ENCODE results near the gene COL18A1. TPM values are rescaled to one million over a fixed set of nuclear protein-coding genes. Genes with fewer than 3 reads are reported as not detected.
A peak's percentile ranks its signal among the peaks of the same experiment; 100 is the strongest.

Gene COL18A1
- total RNA-seq, 6 experiments from 2014 or later: 39.8 to 93.5 (median 86.8) TPM

DNA sequence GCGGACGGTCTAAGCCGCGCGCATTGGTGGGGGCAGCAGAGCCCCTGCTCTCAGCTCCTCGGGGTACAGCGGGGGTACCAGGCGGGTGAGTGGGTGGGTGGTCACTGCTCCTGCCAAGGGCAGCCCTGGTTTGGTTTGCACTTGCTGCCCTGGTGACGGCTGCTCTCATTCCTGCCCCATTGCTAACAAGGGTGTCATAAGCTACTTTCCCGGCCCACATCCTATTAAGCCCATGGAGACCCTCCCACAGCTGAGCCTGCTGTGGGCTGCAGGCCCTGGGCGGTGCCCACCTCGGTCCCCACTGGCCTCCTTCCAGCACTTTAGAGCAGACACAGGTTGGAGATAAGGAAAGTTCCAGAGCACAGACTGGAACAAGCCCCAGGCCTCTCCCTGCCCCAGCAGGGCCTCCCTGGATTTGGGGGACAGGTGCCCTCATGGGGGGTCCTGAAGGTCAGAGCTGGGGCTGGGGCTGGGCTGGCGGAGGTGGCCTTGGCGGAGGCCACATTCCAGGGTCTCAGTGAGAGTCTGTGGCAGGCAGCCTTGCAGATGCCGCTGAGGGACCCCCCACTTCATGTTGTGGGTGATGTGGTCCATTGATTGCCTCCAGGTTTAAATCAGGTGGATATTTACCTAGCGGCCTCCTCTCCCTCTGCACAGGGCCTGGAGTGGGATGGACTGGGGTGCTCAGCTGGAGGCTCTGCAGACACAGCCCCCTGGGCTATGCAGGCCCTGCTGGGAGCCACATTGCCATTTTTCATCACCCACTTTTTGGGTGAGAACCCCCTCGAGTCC, 27.0 kb downstream of the COL18A1 start:
- no peaks in the 10 kb centered on the region for H3K9me3 Mint-ChIP-seq
- H3K27ac Mint-ChIP-seq: no peak overlapping the region; the same call in 1 of the 2 replicates
- H3K36me3 Mint-ChIP-seq (ENCODE audit: low read depth): no peaks in the 10 kb centered on the region; the same call in 1 of the 2 replicates
- DNase-seq: no peak
- peaks cover 2% of the 10 kb centered on the region; the same call in 1 of the 2 replicates for H3K27me3 Mint-ChIP-seq (ENCODE audit: insufficient read depth)
- no peak overlapping the region for H3K4me3 Mint-ChIP-seq
- TF ChIP-seq, protein P1, sequence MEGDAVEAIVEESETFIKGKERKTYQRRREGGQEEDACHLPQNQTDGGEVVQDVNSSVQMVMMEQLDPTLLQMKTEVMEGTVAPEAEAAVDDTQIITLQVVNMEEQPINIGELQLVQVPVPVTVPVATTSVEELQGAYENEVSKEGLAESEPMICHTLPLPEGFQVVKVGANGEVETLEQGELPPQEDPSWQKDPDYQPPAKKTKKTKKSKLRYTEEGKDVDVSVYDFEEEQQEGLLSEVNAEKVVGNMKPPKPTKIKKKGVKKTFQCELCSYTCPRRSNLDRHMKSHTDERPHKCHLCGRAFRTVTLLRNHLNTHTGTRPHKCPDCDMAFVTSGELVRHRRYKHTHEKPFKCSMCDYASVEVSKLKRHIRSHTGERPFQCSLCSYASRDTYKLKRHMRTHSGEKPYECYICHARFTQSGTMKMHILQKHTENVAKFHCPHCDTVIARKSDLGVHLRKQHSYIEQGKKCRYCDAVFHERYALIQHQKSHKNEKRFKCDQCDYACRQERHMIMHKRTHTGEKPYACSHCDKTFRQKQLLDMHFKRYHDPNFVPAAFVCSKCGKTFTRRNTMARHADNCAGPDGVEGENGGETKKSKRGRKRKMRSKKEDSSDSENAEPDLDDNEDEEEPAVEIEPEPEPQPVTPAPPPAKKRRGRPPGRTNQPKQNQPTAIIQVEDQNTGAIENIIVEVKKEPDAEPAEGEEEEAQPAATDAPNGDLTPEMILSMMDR (IDR thresholded peaks at IDR 0.05): no peak
- H3K4me1 Mint-ChIP-seq (ENCODE audit: low read depth): peaks cover 48% of the 10 kb centered on the region

DNA sequence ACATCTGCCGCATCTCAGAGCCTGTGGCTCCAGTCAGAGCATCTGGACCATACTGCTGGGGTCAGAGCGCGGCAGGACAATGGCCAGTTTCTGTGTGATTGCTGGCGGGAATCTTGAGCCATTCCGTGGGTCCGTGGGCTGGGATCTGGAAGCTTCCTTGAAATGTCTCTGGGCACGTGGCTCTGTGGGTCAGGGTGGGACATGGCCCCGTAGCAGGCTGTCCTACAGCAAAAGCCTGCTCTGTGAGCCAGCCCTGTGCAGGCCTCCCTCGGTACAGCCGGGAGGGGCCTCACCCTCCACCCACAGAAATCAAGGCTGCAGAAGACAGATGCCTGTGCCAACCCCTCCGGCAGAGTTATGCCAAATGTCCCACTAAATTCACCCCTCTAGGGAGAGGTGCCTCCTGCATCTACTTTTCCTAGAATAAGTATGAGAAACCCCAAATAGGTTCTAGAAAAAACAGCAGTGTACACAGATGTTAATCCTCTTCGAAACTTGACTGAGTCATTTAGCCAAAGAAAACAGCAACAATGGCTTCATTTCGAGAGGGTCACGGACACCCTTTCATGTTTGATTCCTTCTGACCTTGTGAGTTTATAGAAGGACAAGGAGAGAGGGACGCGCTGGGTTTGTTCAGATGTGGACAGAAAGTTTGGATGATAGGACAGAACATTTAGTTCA, 27.8 kb downstream of the COL18A1 start:
- H3K27me3 Mint-ChIP-seq (ENCODE audit: insufficient read depth): peaks cover 2% of the 10 kb centered on the region; the same call in 1 of the 2 replicates
- peak overlapping the region; percentile 52 for H3K27ac Mint-ChIP-seq
- no peaks in the 10 kb centered on the region; the same call in 1 of the 2 replicates for H3K36me3 Mint-ChIP-seq (ENCODE audit: low read depth)
- H3K9me3 Mint-ChIP-seq: no peaks in the 10 kb centered on the region
- no peak overlapping the region for H3K4me3 Mint-ChIP-seq
- H3K4me1 Mint-ChIP-seq (ENCODE audit: low read depth): peaks cover 42% of the 10 kb centered on the region
- peak; percentile 41 for DNase-seq
- TF ChIP-seq, protein P1 (IDR thresholded peaks at IDR 0.05): no peak

GRCh38 chr21:45433301-45433700, 28.3 kb downstream of the COL18A1 start:
- Mint-ChIP-seq H3K27ac (peak overlapping the region; percentile 52; the same call in 1 of the 2 replicates), H3K9me3 (no peaks in the 10 kb centered on the region), H3K36me3 (ENCODE audit: low read depth) (no peaks in the 10 kb centered on the region; the same call in 1 of the 2 replicates), H3K4me1 (ENCODE audit: low read depth) (peaks cover 37% of the 10 kb centered on the region), H3K27me3 (ENCODE audit: insufficient read depth) (peaks cover 2% of the 10 kb centered on the region; the same call in 1 of the 2 replicates), H3K4me3 (no peak overlapping the region)
- no peak for DNase-seq
- TF ChIP-seq, protein P1 (IDR thresholded peaks at IDR 0.05): no peak

- TF ChIP-seq, protein P1 (IDR thresholded peaks at IDR 0.05): no peak
- H3K4me1 Mint-ChIP-seq (ENCODE audit: low read depth): peaks cover 37% of the 10 kb centered on the region
- H3K36me3 Mint-ChIP-seq (ENCODE audit: low read depth): no peaks in the 10 kb centered on the region; the same call in 1 of the 2 replicates
- peak overlapping the region; percentile 43; the same call in 1 of the 2 replicates for H3K27ac Mint-ChIP-seq
- H3K4me3 Mint-ChIP-seq: no peak overlapping the region
- no peaks in the 10 kb centered on the region for H3K9me3 Mint-ChIP-seq
- no peak for DNase-seq
- peaks cover 2% of the 10 kb centered on the region; the same call in 1 of the 2 replicates for H3K27me3 Mint-ChIP-seq (ENCODE audit: insufficient read depth)
Observed at GRCh38 chr21:45433911-45434644, 29.1 kb downstream of the COL18A1 start.

DNA sequence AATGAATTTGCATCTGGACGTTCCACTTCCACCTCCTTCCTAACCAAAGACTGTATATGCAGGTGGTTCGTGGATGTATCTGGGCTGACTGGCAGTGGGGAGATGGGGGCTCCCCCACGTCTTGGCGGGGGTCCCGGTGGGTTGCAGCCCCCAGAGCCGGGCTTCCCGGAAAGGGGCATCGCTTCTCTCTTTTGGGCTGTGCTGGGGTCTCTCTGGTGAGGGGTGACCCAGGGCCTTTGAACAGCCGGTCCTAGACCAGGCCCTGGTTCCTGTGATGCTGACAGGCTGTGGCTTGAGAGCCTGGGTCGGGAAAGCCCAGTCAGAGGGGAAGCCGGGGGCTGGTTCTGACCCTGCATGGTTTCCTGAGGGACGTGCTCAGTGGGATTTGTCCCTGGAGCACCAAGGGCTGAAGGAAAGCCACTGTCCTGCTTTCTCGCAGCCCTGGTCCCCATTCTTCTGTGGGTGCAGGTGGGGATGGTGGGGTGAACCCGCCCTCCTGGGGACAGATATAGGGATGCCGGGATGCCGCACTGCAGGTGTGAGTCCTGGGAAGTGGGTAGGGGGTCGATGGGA, 29.8 kb downstream of the COL18A1 start:
- TF ChIP-seq, protein P1 (IDR thresholded peaks at IDR 0.05): no peak
- Mint-ChIP-seq H3K27ac (peak overlapping the region; percentile 43; the same call in 1 of the 2 replicates), H3K4me1 (ENCODE audit: low read depth) (peaks cover 37% of the 10 kb centered on the region), H3K36me3 (ENCODE audit: low read depth) (no peaks in the 10 kb centered on the region; the same call in 1 of the 2 replicates), H3K9me3 (no peaks in the 10 kb centered on the region), H3K27me3 (ENCODE audit: insufficient read depth) (peaks cover 2% of the 10 kb centered on the region; the same call in 1 of the 2 replicates), H3K4me3 (no peak overlapping the region)
- DNase-seq: no peak
